HG03095 (cell line): ENCODE results near the gene PMP22.

Experiments
- ATAC-seq: cut with Tn5 transposase; IDR thresholded peaks from one replicate; pipeline ENCODE4 v1.9.1; 2021; ENCODE audit warnings: moderate library complexity; ENCODE audit not compliant: unreplicated experiment

Gene PMP22

GRCh38 chr17:15265131-15265530 lies at the start of gene PMP22:
TSS of gene PMP22 (minus strand) at chr17:15265326. CDS start at chr17:15260727, 4,599 bp downstream.
- ATAC-seq = no peak

DNA sequence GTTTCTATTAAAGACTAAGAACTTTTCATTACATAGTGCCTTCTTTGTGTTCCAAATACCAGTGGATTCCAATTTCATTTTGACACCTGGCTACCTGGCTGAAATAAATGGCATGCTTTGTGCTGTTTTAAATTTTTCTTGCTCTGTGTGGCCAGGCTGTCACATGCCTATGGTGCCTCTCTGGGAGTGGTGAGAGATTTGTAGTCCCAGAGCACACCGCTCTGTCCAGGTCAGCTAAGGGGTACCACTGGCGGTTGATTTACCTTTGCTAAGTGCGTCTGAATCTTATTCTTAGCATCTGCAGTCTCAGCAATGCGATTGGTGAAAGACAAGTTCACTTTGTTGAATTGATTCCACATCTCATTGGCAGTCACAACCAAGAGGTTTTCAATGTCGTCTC lies 46.9 kb upstream of the PMP22 start:
- ATAC-seq = no peak

- ATAC-seq = no peak
These were observed 44.7 kb upstream of the PMP22 start for GRCh38 chr17:15309793-15310192.

DNA sequence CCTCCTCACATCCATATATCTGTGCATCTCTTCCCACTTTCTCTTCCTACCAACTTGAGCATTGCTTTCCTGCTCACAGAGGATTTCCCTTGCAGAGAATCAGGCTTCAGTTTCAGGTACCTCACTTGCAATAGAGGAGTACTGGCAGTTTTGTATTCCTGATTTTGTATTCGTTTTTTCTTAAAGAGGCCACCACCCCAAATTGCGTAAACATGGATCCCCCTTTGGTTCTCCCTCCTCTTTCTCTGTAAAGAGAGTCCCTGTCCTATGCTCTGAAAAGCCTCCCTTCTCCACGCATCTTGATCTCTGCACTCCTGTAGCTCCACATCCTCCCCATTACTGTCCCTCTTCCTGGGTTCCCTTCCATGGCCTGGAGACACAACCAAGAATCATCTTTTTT lies 44.1 kb upstream of the PMP22 start:
- no peak for ATAC-seq

DNA sequence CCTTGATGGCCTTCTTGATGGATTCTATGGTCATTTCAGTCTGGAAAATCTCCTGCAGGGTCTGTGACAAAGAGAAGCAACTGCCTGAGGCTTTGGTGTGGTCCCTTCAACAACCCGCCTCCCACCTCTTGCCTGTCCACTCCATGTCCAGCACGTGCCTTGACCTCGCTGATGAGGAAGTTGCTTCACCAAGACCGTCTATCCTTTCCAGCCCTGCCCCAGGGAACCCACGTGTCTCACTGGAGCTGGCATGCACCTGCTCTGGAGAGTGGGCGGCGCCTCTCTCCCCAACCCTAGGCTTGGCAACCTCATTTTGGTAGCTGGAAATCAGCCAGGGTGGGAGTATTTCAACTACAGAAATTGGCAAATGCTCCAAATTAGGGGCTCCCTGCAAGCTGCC lies 43.6 kb upstream of the PMP22 start:
- no peak for ATAC-seq

DNA sequence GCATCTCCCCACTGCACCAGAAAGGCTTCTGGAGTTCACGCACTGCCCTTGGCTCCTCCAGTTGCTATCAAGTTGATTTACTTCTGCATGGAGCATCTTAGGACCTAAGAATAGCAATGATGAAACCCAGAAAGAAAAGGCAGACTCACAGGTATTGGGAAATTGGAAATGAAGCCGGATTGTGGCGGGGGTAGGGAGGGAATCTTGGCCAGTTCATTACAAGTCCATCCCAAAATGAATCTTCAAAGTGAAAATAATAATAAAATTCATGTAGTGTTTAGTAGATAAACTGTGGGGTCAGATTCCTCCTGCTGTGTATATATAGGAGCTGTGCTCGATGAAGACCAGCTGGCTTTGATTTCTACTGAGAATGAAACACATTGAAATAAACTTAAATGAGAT lies 42.6 kb upstream of the PMP22 start:
- no peak for ATAC-seq

GRCh38 chr17:15303851-15304250 lies 38.7 kb upstream of the PMP22 start:
- no peak for ATAC-seq

- no peak for ATAC-seq
These were observed 38.1 kb upstream of the PMP22 start for GRCh38 chr17:15303268-15303667.

- no peak for ATAC-seq
These were observed 36.7 kb upstream of the PMP22 start for GRCh38 chr17:15301845-15302244.

DNA sequence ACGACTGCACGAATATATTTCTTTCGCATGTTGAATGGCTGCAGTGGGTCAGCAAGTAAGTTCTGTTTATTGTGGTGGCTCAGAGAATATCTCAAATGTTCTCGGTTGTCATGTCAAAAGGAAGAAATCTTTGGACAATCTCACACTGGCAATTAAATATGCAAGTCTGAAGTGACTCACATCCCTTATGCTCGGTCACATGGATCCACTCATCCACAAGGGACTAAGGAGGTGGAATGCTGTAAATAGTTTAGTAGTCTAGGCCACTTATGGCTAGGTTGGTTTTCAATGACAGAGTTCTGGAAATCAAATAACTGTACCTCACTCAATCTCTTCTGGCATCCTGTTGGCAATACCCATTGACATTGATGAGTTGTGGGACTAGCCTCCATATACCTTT lies 33.0 kb upstream of the PMP22 start:
- no peak for ATAC-seq

- no peak for ATAC-seq
These were observed 28.4 kb upstream of the PMP22 start for GRCh38 chr17:15293558-15293957.

- ATAC-seq = no peak
These were observed 26.7 kb upstream of the PMP22 start for GRCh38 chr17:15291674-15292361.

DNA sequence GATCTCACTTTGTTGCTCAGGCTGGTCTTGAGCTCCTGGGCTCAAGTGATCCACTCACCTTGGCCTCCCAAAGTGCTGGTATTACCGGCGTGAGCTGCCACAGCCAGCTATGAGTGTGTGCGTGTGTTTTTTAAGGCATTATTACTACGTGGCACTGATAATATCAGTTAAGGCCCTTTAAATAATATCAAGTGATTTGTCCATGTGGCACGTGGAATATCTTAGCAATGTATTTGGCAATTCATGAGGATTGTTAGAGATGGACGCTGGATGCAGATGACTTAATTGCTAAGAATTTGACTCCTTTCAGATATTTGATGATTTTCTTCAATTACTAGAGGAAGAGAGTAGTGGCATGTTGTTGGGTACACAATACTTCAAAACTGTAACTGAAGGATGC lies 25.5 kb upstream of the PMP22 start:
- ATAC-seq = no peak

- no peak for ATAC-seq
These were observed 24.4 kb upstream of the PMP22 start for GRCh38 chr17:15289285-15290183.

DNA sequence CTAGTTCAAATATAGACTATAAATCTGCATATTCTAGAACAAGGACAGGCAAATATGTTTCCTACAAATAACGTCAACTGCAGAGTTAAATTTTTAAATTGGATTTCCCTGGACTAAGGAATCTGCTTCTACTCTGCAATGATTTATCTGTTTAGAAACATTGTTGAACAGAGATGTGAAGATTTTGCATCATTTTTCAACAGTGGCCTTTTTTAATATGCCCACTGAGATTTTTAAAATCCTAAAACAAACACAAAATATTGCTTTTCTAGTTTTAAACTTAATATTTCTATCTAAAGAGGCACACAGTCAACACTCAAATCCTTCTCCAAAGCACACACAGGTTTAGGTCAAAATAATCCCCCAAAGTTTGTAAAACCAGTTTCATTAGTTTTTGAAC lies 23.7 kb upstream of the PMP22 start:
- no peak for ATAC-seq

GRCh38 chr17:15287538-15288267 lies 22.6 kb upstream of the PMP22 start:
- ATAC-seq = no peak

- ATAC-seq = no peak
These were observed 20.3 kb upstream of the PMP22 start for GRCh38 chr17:15285466-15285865.

DNA sequence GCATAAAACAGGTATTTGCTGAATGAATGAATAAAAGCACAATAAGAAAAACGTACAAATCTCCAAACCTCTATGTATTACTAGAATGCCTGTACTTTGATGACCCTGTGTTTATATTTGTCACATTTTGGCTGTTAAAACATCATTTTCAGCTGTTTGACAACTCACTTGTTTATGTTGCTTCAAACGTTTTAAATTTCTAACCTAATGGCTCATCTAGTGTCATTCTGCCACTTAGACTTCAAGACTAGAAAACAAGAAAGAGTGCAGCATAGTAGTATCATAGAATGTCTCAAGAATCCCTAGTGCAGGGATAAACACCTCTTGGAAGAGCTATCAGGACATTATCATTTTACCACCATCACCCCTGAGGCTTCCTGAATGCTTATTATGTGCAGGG lies 19.4 kb upstream of the PMP22 start:
- ATAC-seq = no peak

DNA sequence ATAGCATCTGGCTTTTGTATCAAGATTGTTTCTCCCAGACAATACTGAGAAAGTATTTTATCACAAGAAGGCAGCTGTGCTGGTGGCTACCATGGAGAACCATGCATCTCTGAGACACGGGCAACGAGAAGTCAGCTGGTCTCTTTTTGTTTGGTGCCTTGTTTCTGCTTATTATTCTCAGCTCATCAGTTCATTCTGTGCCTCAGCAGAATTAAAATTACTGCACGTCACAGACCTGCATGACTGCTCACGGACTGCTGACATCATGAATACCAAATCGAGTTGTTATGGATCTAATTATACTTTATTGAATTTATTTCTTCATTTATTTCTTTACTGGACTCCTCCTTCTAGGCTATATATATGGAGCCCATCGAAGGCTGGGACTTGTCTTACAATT lies 19.0 kb upstream of the PMP22 start:
- ATAC-seq = no peak

DNA sequence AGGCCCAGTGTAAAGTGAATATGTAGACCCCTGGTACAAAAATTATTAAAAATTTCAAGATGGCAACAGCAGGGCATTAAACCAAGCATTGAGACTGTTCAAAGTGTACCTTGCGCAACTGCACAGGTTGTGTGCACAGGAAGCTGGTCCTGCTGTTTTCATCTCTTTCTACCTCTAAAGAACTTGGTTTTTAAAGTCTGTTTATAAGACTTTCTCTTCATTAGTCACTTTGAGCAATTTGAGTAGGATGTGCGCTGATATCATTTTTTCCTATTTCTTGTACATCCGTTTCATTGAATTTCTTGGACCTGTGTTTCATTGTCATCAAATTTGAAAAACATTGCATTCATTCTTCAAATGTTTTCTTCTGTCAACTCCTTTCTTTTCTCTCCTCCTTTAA lies 16.8 kb upstream of the PMP22 start:
- no peak for ATAC-seq

DNA sequence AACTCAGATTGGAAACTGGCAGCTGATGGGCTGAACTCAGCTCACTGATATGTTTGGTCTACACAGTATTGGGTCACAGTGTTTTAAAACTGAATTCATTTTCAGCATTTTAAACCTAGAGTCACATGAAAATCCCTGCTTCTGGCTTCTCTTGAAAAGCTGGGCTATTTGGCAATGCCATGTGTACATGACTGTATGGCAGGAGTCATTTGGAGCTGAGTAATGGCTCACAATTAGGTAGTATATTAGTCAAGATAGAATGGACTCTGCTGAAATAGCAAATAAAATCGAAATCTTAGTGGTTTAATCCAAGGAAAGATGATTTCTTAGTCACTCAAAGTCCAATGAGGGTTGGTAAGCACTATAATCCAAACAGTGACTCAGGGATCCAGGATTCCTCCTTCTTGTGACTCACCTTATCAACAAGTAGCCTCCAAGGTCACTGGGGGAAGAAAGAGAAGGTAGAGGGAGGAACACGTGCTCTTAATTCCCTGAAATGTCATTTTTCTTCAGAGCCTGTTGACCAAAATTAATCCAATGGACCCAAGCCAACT lies 13.9 kb upstream of the PMP22 start:
- no peak for ATAC-seq
